ENCODE measurements around the gene OLA1. TPM values are rescaled to one million over a fixed set of nuclear protein-coding genes. Genes with fewer than 3 reads are reported as not detected.

Gene OLA1
- total RNA-seq, 1 experiment from 2014 or later: 198 TPM

DNA sequence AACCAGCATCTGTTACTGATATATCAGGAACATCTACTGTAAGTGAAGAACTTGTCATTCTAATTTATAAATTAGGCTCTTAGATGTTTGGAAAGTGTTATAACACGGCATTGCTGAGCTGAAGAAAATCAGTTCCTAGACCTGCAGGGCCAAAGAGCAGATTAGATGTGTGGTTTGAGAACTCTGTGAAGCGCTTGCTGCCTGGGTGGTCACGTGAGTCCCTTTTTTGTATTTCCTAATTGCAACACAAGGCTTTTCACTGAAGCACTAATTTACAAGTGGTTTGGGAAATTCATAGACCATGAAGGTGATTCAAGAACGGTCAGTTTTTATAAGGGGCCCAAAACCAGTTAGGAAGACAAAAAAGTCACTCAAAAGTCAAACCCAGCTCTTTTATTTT, 176.3 kb downstream of the OLA1 start:
- no peak for DNase-seq (ENCODE audit: extremely low read depth, low read depth)

DNA sequence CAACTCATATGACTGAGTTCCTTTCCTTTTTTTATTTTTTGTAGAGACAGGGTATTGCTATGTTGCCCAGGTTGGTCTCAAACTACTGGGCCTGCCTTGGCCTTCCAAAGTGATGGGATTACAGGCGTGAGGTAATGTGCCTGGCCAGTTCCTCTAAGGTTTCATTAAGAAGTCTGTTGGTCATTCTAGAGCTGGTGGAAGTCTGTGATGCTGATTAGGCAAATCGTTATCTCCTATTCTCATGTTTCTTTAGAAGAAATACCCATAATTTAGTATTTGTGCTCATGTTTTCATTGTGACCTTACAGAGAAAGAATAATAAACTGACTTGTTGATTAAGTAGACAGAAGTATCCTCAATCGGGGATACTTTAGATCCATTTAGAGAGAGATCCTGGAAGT, 177.0 kb downstream of the OLA1 start:
- no peak for DNase-seq (ENCODE audit: extremely low read depth, low read depth)

DNA sequence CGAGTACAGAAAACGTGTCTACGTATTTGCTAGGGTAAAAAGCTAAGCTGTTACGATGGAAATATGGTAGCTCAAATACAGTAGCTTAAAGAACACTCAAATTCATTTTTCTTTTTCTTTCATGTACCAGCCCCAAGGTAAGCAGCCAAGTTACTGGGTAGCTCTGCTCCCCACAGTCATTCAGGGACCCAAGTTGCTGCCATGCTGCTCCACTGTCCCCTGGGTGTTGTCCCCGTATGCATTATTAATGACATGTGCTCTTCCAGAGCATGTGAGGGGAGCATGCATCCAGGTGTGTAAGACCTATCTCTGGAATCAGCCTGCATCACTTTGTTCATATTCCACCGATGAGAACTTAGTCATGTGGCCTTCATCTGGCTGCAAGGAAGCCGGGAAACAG, 178.1 kb downstream of the OLA1 start:
- no peak for DNase-seq (ENCODE audit: extremely low read depth, low read depth)

- no peak for DNase-seq (ENCODE audit: extremely low read depth, low read depth)
These were observed 180.5 kb downstream of the OLA1 start for GRCh38 chr2:174067815-174068214.

DNA sequence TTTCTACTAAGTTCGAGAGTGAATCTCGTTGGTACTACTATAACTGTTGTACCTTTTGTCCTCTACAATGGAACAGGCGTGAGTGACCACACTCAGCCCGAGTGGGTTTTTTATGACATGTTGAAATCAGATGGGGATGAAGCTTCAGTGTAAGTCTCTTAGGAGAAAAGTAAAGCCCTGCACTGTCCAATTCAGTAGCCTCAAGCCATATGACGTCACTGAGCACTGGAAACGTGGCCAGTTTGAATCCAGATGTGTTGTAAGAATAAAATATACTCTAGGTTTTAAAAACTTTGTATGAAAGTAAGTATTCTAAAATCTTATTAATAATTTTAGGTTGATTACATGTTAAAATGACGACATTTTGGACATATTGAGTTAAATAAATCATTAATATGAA, 181.5 kb downstream of the OLA1 start:
- no peak for DNase-seq (ENCODE audit: extremely low read depth, low read depth)

- no peak for DNase-seq (ENCODE audit: extremely low read depth, low read depth)
These were observed 184.7 kb downstream of the OLA1 start for GRCh38 chr2:174063492-174064092.

DNA sequence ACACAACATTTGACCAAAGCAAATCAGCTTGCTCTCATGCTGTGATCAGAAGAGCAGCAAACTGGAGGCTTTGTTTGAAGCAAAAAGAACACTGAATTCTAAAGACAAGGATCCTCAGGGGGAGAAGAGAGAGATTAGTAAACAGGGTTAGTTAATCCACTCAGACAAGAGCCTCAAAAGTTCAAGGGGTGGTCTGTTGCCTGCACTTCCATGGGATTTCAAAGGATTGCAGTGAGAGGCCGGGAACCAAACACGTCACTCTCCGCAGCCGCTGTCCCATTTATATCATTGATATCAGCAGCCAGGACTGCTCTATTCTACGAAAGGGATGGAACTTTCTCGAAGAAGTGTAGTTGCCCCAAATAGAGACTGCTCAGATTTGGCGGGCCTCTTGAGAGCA, 185.4 kb downstream of the OLA1 start:
- DNase-seq (ENCODE audit: extremely low read depth, low read depth): no peak

DNA sequence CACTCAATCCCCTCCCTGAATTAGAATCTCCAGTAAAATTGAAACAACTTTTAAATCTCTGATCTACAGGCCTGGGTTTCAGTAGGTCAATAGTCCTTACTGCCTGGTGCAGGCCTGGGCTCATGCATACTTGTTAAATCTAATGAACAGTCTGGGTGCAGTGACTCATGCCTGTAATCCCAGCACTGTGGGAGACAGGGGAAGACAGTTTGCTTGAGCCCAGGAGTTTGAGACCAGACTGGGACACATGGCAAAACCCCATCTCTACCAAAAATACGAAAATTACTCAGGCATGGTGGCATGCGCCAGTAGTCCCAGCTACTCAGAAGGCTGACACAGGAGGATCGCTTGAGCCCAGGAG, 188.5 kb downstream of the OLA1 start:
- DNase-seq (ENCODE audit: extremely low read depth, low read depth): no peak

DNA sequence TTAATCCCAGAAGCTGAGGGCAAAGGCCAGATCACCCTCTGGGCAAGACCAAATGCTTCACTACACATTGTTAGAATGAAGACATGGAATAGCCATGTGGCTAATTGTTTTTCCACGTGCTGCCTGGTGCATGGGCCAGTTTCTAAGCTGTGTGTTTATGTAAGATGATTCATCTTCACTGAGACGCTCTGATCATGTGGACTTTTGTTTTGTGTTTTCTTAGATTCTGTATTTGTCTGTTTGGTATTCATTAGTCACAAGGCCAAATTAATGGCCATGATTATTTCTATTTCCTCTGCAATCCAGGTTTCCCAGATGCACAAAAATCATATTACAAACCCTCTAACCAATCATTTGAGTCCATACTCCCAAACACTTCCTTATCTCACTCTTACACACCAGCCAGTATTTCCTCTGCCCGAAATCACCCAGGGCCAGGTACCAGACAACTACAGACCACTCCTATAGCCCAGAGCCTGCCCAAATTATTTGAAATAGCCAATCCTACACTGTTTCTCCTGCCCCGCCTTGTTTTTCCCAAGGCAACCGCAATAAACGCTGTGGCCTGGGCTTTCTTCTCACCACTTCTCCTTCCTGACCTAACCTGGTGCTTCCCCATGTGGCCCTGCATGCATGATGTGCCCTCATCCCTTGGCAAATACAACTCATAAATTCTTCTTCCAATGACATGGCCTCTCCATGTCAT, 189.0 kb downstream of the OLA1 start:
- DNase-seq (ENCODE audit: extremely low read depth, low read depth): no peak

DNA sequence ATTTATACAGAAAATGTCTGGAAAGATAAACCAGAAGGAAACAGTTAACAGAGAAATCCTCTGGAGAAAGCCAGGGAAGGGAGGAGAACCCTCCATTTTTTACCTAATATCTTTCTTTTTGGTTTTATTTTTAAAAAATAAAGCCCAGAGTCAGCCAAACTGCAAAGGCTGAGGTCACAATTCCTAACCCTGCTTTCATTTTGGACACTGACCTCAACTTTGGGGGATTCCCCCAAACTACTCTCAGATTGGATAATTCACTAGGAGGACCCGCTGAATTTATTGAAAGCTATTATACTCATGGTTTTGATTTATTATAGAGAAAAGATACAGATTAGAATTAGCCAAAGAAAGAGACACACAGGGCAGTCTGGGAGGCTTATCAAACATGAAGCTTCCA, 189.9 kb downstream of the OLA1 start:
- no peak for DNase-seq (ENCODE audit: extremely low read depth, low read depth)

- DNase-seq (ENCODE audit: extremely low read depth, low read depth): no peak
These were observed 190.3 kb downstream of the OLA1 start for GRCh38 chr2:174058026-174058425.

- DNase-seq (ENCODE audit: extremely low read depth, low read depth): no peak
These were observed 193.4 kb downstream of the OLA1 start for GRCh38 chr2:174054926-174055325.

DNA sequence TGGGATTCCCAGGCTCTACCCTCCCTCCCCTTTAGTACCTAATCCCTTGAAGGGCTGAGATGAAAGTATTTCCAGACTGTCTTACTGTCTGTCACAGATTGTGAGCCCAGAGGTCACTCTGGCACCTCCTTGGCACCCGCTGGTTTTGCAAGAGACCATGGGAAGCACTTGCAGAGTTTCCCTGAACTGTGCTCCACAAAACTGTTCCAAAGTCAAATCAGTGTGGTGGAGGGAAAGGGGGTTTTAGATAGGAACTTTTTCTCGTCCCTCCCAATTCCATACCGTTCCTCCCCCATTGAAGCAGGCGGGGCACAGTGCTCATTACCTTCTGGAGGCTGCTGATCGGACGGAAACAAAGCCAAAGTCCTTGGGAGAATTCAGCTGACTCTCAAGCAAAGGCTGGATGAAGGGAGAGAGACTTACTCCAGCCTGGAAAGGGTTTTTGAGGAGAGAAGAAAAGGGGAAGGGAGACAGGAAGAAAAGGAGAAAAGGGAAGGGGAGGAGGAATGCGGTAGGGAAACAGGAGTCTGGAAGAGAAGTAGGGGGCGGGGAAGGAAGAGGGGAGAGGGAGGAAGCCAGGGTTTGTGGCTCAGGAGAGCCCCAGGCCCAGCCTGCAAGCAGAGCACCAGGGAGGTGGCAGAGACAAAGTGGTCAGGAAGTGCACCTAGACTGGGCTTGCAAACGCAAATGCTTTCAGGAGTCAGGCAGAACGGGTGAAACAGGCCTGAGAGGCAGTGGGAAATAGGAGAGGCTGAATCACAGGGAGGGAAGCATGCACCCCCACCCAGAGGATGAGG, 194.8 kb downstream of the OLA1 start:
- DNase-seq (ENCODE audit: extremely low read depth, low read depth): no peak

GRCh38 chr2:174052584-174052976, 195.8 kb downstream of the OLA1 start:
- no peak for DNase-seq (ENCODE audit: extremely low read depth, low read depth)

GRCh38 chr2:174051741-174052583, 196.4 kb downstream of the OLA1 start:
- DNase-seq (ENCODE audit: extremely low read depth, low read depth): peak; percentile 77

- DNase-seq (ENCODE audit: extremely low read depth, low read depth): no peak
These were observed 197.3 kb downstream of the OLA1 start for GRCh38 chr2:174051068-174051467.

DNA sequence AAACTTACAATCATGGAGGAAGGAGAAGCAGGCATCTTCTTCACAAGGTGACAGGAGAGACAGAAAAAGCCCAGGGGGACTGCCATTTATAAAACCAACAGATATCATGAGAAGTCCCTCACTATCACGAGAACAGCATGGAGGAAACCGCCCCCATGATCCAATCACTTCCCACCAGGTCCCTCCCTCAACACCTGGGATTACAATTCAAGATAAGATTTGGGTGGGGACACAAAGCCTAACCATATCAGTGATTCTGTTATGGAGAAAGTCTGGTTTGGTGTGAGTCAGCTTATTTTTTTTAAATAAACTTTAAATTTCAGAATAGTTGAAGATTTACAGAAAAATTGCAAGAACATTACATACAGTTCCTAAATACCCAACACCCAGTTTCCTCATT, 198.4 kb downstream of the OLA1 start:
- no peak for DNase-seq (ENCODE audit: extremely low read depth, low read depth)

DNA sequence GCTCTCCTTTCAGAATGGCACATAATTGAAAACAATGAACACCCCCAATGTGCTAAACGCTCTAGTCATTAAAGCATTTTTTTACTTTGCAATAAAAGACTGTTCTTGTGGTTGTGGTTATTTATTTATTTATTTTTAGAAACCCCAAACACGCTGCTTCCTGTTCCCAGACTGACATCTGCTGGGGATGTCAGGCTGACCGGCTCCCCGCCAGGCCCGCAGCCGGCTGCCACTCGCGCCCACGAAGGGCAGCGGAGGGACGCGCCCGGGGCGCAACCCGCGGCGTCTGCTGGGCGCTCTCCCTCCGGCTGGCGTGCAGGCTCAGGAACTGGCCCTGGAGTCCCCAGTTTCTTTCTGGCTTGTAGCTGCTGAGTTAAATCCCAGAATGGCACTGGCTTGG, 200.1 kb downstream of the OLA1 start:
- DNase-seq (ENCODE audit: extremely low read depth, low read depth): no peak

DNA sequence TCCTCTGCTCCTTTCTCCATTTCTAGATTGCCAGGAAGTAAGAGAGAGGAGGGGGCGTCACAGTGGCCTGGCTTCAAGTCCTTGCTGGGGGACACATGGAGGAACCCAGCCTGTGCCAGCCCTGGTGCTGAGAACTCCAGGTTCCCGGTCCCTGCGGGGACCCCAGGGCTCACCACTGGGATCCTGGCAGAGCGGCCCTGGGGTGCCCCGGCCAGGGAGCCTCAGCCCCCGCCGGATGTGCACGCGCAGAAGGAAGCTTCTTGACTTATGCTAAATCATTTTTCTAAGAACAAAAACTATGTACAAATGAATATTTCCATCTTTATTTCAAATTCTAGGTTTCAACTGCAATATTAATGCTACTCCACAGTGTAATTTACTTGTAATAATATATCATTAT, 200.6 kb downstream of the OLA1 start:
- DNase-seq (ENCODE audit: extremely low read depth, low read depth): no peak

DNA sequence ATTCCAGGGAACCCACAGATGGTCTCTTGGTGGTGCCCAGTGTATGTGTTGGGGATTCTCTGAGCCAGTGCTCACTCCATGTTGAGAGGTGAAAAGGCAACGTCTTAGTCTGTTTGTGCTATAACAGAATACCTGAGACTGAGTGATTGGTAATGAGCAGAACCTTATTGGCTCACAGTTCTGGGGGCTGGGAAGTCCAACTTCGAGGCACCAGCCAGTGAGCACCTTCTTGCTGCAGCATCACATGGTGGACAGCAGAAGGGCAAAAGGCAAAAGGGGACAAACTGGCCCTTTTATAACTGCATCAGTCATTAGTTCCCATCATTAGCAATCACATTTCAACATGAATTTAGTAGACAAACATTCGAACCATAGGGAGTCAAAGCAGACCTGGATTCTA, 202.2 kb downstream of the OLA1 start:
- DNase-seq (ENCODE audit: extremely low read depth, low read depth): no peak

DNA sequence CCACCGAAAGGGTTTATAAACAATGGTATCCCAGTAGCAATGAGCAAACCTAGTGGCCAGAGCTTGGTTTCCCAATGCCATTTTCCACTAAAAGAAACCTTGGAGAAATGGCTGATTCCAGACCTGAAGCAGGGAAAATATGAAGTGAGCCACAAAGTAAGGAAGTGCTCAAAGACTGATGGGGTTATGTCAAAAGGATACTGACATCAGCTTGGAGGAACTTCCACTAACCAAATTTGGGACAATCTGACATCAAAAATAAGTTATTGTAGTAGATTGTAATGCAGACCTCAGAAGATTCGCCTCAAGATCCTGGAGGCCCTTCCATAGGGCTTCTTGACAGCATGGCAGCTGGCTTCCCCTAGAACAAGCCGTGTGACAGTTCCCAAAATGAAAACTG, 203.8 kb downstream of the OLA1 start:
- no peak for DNase-seq (ENCODE audit: extremely low read depth, low read depth)

All from NCI-H460 (cell line).